ENCODE measurements around the gene COQ2.
"Not testable (repeated sequence)": the region's sequence is repeated elsewhere in the genome, so short reads cannot be mapped to it uniquely, and the experiment has no call there.

COQ2 gene

DNA sequence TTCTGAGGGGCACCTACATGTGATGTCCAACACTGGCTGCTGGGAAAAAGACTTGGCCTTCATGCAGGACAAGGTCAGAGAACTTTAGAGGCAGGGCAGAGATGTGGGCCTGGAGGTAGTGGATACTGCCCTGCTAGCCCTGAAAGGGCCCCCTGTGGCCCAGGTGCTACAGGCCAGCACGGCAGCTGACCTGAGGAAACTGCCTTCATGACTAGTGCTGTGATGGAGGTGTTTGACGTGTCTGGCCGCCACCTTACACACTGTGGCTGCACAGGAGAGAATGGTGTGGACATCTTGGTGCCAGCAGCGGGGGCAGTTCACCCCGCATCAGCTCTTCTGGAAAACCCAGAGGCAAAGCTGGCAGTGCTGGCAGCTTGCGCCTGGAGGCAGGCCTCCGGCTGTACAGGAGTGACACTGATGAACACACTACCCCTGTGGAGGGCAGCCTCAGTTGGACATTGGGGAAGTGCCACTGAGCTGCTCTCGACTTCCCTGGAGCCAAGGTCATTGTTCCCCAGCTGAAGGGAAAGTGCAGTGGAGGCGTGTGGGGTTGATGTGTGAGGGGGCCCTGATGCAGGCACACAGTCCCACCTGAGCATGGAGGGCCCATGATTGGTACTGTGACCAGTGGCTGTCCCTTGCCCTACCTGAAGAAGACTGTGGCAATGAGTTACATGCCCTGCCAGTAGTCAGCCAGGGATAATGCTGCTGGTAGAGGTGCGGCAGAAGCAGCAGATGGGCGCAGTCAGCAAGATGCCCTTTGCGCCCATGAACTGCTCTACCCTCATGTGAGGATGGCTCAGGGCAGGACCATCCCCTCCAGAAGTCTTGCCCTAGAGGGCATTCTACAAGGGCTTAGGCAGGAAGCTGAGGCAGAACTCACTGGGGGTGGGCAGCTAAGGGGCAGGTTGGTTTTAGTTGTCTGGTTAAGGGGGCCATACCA lies 36.9 kb downstream of the COQ2 start:
- no peak for DNase-seq

DNA sequence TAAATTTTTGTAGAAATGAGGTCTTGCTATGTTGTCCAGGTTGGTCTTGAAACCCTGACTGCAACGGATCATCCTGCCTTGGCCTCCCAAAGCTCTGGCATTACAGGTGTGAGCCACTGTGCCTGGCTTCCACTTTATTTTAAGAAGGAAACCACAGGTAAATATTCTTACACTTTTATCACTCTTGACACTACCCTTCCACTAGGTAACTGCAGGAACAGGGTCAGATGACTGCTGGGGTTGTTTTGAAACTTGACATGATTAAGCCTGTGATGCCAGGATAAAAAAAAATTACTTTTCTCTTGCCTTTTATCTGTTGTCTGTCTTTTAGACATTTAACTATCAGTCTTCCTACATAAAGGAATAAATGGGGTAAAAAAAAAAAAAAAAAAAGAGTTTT lies 43.5 kb downstream of the COQ2 start:
- no peak for DNase-seq

GRCh38 chr4:83240379-83240875 lies 44.2 kb downstream of the COQ2 start:
- DNase-seq, result no peak

DNA sequence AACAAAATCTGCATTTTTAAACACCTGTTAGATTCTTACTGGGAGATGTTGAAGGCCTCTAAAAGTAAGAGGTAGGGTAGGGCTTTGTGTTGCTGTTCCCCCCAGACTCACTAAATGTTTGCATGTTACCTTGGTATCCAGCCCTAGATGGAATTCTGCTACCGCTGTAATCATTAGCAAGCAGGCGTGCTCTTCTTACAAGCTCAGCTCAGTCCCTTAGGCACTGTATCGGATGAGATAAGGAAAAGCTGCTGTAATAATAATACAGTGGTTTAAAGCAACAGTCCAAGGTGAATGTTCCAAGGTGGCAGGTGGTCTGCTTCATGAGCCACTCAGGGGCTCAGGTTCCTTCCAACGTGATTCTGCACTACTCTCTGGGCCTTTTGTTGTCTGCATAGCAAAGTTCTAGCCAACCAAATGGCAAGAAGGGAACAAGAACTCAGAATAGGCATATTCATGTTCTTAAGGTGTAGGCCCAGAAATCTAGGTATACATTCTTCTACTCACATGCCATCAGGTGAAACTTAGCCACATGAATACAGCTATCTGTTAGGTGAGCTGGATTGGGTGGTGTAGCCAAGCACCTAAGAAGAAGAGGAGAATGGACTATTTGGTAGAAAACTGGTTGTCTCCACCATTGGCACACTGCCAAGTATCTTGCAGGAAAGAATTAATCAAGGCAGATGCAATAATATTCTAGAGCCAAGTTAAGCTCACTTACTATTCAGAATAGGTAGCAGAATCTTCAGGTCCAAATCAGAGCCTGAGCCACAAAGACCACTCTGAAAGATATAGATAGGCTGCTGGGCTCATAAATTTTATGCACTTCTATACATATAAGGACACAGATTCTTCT lies 46.0 kb downstream of the COQ2 start:
- DNase-seq, result no peak

DNA sequence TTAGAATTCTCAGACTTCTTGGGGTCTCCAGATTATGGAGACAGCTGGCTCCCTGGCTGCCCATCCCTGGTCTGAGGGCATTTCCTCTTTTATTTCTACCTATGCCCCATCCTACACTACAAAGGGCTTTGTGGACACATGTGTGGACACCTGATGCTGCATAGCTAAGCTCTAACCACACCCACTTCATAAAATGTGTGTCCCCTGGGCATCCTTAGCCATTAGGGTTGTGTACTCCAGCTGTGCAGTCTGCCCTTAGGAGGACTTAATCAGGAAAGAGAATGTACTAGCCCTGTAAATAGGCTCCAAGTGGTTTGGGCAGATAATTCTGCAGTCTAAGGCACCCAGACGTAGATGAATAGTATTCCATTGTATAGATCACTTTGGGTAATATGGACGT lies 47.0 kb downstream of the COQ2 start:
- DNase-seq, result no peak

GRCh38 chr4:83235645-83236133 lies 48.9 kb downstream of the COQ2 start:
- DNase-seq, result not testable (repeated sequence)

- no peak for DNase-seq
Measured at GRCh38 chr4:83234902-83235644, 49.5 kb downstream of the COQ2 start.

- DNase-seq, result not testable (repeated sequence)
Measured at GRCh38 chr4:83234387-83234786, 50.2 kb downstream of the COQ2 start.

- DNase-seq, result no peak
Measured at GRCh38 chr4:83232082-83232481, 52.5 kb downstream of the COQ2 start.

GRCh38 chr4:83231620-83232076 lies 53.0 kb downstream of the COQ2 start:
- no peak for DNase-seq

DNA sequence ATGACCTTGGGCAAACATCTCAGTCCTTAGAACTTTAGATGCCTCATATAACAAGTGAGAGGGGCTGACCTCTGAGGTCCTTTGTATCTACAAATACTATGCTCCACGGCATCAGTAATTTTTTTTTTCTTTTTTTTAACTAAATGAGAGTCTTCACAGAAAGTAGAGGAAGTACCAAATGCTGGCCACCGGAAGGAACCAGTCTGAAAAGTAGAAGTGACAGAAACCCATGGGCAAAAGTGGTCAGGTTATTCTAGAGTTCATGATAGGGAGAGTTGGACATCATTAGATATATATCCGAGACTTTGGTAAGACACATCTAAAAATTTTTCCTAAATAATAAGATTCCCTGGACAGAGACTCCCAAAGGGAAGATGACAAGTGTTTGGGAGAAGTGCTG lies 53.7 kb downstream of the COQ2 start:
- DNase-seq, result no peak

DNA sequence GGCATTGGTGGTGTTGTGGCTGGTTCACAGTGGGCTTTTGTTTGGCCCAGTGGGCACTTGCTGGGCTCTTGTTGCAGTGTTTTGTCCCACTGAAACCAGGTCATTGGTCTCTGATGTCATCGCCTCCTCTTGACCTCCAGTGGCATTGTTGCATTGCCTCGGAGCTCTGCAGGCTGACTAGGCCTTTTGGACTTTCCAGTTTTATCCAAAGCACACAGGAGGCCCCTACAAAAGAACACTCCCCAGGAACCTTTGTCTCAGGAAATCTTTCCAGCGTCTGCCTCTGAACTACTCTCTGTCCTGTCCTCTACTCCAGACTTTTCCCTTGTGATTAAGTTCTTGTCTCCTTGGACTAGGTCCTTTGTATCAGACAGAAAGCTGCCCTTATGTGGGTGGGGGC lies 54.8 kb downstream of the COQ2 start:
- no peak for DNase-seq

DNA sequence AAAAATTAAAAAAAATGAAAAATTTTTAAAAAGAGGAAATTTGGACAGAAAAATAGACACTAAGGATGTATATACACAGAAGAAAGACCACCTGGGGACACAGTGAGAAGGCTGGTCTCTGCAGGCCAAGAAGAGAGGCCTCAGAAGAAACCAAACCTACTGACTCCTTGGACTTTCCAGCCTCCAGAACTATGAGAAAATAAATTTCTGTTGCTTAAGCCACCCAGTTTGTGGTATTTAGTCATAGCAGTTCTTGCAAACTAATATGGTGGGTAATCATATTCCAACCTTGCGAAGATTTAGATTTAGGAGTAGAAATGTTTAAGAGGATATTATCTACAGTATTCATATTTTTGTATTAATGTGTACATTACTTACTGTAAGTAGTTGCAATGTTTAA lies 56.4 kb downstream of the COQ2 start:
- DNase-seq, result no peak

DNA sequence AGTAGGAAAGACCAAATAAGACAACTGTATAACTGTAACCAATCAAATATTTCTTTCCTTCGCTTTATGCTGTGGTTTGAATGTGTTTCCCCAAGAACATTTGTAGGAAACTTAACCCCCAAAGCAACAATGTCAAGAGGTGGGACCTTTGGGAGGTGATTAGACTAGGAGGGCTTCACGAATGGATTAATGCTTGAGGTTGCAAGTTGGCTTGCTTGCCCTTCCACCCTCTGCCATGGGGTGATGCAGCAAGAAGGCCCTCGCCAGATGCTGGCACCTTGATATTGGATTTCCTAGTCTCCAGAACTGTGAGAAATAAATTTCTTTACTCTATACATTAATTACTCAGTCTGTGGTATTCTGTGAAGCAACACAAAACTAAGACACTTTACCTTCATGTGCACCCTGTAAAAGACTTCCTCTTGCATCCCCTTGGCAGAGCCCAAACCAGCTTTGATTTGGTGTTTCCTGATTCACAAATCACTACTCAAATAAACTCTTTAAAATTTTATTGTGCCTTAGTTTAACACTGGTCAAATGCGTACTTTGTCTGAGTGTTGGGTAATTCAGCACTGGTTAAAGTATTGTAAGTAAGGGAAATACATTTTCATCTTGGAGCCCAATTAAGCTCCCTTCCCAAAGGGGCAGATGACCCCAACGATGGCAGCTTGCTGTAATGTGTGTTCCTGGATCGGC lies 59.9 kb downstream of the COQ2 start:
- DNase-seq, result no peak

- no peak for DNase-seq
Measured at GRCh38 chr4:83223781-83224180, 60.8 kb downstream of the COQ2 start.

- DNase-seq, result no peak
Measured at GRCh38 chr4:83221897-83222441, 62.6 kb downstream of the COQ2 start.

DNA sequence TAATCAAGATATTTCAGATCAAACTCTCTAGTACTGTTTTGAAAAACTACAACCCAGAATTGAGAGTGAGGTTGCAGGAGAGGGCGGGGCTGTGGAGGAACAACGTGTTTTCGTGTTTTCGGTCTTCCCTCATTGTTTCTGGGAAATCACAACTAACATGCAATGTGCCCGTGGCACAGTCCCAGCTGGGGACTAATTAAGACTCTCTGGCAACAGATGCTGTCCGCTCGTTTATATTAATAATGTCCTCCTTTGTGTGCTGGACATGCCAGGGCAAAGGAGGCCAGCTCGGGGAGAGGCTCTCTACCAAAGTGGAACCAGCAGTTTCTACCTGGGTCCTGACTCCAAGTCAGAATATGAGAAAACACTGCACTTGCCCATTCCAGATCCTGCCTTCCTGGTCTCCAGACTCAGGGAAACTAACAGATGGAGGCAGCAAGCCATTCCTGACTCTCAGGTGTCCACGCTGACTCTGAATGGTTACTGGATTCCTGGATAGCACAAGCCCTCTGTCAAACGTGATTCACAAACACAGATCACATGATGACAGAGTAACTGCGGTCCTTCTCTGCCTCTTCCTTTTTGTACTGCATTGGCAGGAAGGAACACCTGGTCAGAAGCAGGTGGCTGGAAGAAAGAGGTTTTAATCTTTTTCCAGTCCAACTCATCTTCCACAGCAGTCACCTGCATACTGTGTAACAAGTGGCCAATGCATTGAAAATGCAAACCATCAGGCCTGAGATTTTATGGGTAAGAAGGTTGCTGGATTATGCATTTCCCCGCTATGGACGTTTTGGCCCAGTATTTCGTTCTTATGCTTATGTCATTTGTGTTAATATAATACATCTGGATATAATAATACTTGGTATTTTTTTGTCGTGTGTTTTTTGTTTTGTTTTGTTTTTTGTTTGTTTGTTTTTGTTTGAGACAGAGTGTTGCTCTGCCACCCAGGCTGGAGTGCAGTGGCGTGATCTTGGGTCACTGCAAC lies 65.0 kb downstream of the COQ2 start:
- DNase-seq, result no peak

GRCh38 chr4:83217721-83218522 lies 66.7 kb downstream of the COQ2 start:
- no peak for DNase-seq

DNA sequence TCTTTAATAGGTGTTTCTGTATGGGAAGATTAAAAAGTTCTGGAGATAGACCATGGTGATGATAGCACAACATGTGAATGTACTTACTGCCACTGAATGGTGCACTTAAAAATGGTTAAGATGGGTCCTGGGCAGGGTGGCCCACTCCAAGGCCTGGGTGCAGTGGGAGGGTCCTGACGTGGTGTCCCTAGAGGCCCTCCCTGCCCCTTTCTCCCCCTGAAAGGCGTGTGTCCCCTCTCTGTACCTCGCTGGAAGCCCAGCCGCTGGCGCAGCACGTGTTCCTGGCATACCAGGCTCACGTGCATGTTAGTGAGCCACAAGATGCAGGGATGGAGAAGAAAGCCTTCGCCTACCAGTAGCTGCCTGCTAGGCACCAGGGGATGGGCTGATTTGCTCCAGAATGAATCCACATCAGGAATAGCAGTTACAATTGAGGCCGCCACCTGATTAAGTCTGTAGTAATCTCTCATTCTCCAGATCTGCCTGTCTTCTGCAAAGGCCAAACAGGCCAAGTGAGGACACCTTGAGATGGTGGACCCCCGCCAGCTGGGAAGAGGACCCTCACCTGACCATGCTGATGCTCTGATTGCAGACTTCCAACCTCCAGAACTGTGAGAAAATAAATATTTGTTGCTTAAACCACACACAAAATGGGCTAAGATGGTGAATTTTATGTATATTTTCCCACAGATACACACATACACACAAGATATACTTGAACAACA lies 67.5 kb downstream of the COQ2 start:
- DNase-seq, result no peak
